Effector memory CD8-positive, alpha-beta T cell (primary cell): ENCODE results near the gene COL3A1.

Source experiments
- ATAC-seq: fragments of 150-1000 bp; cut with Tn5 transposase; replicated peaks from 2 replicates; pipeline ENCODE4 v1.10.0; 2021; ENCODE audit warnings: mild to moderate bottlenecking, moderate library complexity
- DNase-seq, 3 experiments: peaks; one replicate each; pipeline ENCODE4 v3.0.0; 2021
- H3K27ac Mint-ChIP-seq, 2 donors: one replicate each; pipeline ENCODE4 v1.8.0; 2022; ENCODE audit warnings: mild to moderate bottlenecking in 2 of 2, mixed read lengths in 2 of 2, moderate library complexity in 2 of 2
- H3K27me3 Mint-ChIP-seq, 2 donors: one replicate each; pipeline ENCODE4 v1.8.0; 2022; ENCODE audit warnings: mixed read lengths in 2 of 2
- H3K36me3 Mint-ChIP-seq: one replicate; pipeline ENCODE4 v1.8.0; 2022; ENCODE audit warnings: mild to moderate bottlenecking, moderate library complexity, mixed read lengths; ENCODE audit not compliant: insufficient read depth
- H3K4me1 Mint-ChIP-seq, 2 donors: one replicate each; pipeline ENCODE4 v1.8.0; 2022; ENCODE audit warnings: low read depth in 2 of 2, mixed read lengths in 2 of 2
- H3K4me3 Mint-ChIP-seq, 2 donors: one replicate each; pipeline ENCODE4 v1.8.0; 2022; ENCODE audit warnings: mild to moderate bottlenecking in 2 of 2, mixed read lengths in 2 of 2, moderate library complexity in 2 of 2
- H3K9me3 Mint-ChIP-seq, 2 donors: one replicate each; pipeline ENCODE4 v1.8.0; 2022; ENCODE audit warnings: mixed read lengths in 2 of 2

COL3A1 gene

DNA sequence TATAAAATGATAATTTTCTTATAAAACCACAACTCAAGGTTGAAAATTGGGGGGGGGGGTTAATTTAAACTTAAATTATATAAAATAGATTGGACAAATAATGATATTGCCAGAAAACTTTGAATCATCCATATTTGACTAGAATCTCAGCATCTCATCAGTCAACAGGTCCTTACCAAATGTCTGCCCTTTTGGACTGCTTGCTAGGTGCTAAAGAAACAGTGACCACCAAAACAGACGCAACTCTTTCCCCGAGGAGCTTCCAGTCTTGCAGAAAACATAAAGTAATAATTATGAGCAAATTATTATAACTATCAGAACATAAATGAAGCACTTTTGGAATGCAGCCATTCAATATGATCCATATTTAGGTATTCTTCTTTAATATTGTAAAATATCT is 8.6 kb upstream of the COL3A1 start:
- Mint-ChIP-seq H3K4me1 (no peaks in the 10 kb centered on the region), H3K27me3 (no peaks in the 10 kb centered on the region), H3K36me3 (no peaks in the 10 kb centered on the region), H3K27ac (no peak overlapping the region), H3K9me3 (no peaks in the 10 kb centered on the region), H3K4me3 (no peak overlapping the region)
- ATAC-seq (no peak), DNase-seq (no peak)

DNA sequence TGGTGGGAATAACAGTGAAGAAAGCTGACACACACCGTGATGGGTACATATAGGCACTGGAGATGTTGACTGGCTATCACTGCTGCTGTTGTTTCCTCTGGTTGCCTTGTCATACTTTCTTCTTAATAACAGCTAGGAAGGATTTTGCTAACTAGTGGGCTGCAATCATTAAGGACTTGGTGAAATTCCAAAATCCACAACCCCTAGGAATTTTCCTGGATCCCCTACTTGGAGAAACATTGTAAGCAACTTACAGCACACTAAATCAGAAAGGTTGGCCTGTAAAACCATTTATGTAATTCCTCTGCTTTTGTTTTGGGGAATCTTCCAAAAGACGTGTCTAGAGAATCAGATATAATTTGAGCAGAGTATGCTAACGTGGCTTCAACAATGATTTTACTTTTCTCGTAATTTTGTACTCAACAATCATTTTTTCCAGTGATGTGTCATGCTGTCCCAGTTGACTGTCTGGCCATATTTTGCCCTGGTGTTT is 8.0 kb upstream of the COL3A1 start:
- no peaks in the 10 kb centered on the region for H3K4me1 Mint-ChIP-seq
- H3K9me3 Mint-ChIP-seq = no peaks in the 10 kb centered on the region
- no peak for DNase-seq
- H3K36me3 Mint-ChIP-seq = no peaks in the 10 kb centered on the region
- H3K27ac Mint-ChIP-seq = no peak overlapping the region
- no peaks in the 10 kb centered on the region for H3K27me3 Mint-ChIP-seq
- ATAC-seq = no peak
- no peak overlapping the region for H3K4me3 Mint-ChIP-seq

GRCh38 chr2:188966728-188967440 is 7.3 kb upstream of the COL3A1 start:
- H3K27ac Mint-ChIP-seq = no peak overlapping the region
- DNase-seq (no peak), ATAC-seq (no peak)
- H3K4me3 Mint-ChIP-seq = no peak overlapping the region
- no peaks in the 10 kb centered on the region for H3K36me3 Mint-ChIP-seq
- H3K4me1 Mint-ChIP-seq = no peaks in the 10 kb centered on the region
- no peaks in the 10 kb centered on the region for H3K27me3 Mint-ChIP-seq
- no peaks in the 10 kb centered on the region for H3K9me3 Mint-ChIP-seq

DNA sequence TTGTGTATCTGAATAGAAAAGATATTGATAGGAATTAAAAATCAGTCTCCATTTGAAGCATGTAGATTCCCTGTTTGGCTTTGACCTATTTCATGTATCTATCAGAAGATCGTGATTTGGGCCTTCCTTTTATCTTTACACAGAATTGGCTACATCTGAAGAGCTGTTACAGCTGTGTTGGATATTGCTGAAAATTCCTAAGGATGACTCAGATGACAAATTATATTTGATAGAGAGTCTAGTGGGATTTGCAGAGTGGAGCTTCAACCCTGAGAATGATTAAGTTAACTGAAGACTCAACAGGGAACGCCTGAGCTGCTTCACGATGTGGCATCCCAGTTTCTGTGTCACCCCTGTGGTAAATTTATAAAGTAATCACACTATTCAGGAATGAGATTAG is 4.9 kb upstream of the COL3A1 start:
- DNase-seq (no peak), ATAC-seq (no peak)
- H3K36me3 Mint-ChIP-seq = no peaks in the 10 kb centered on the region
- H3K27me3 Mint-ChIP-seq = no peaks in the 10 kb centered on the region
- H3K9me3 Mint-ChIP-seq = peaks cover 0 to 2% of the 10 kb centered on the region in 2 donors
- no peak overlapping the region for H3K27ac Mint-ChIP-seq
- H3K4me1 Mint-ChIP-seq = no peaks in the 10 kb centered on the region
- no peak overlapping the region for H3K4me3 Mint-ChIP-seq

GRCh38 chr2:188969651-188970050 is 4.5 kb upstream of the COL3A1 start:
- DNase-seq (no peak), ATAC-seq (no peak)
- Mint-ChIP-seq H3K36me3 (no peaks in the 10 kb centered on the region), H3K4me1 (no peaks in the 10 kb centered on the region), H3K27ac (no peak overlapping the region), H3K4me3 (no peak overlapping the region), H3K9me3 (peaks cover 0 to 2% of the 10 kb centered on the region in 2 donors), H3K27me3 (no peaks in the 10 kb centered on the region)

- no peak overlapping the region for H3K4me3 Mint-ChIP-seq
These were observed 4.0 kb upstream of the COL3A1 start for GRCh38 chr2:188970211-188970610.

DNA sequence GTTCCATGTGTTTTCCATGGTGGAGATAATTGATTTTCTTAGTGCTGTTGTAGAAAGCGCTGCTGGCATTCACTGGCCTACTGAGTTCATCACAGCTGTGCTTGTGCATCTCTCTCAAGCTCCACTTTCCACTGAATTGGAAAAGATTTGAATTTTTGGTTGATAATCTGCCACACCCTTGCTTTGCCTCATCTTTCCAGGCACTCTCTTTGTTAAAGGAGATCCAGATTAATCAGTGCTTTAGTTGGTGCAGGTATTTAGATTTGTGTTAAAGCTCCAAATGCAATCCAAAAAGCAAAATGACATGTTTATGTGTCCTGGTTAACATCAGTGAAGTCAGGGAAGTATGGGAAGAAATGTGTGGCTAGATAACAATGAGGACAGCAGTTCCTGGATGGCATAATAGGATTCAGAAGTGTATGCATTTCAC is 2.7 kb upstream of the COL3A1 start:
- Mint-ChIP-seq H3K9me3 (peaks cover 0 to 4% of the 10 kb centered on the region in 2 donors), H3K4me1 (no peaks in the 10 kb centered on the region), H3K27ac (no peak overlapping the region), H3K36me3 (no peaks in the 10 kb centered on the region), H3K27me3 (no peaks in the 10 kb centered on the region), H3K4me3 (no peak overlapping the region)
- no peak for ATAC-seq
- DNase-seq = no peak

More at GRCh38 chr2:188970211-188970610, 4.0 kb upstream of the COL3A1 start:
- DNase-seq = no peak
- Mint-ChIP-seq H3K27me3 (no peaks in the 10 kb centered on the region), H3K27ac (no peak overlapping the region), H3K36me3 (no peaks in the 10 kb centered on the region), H3K4me1 (no peaks in the 10 kb centered on the region), H3K9me3 (peaks cover 0 to 2% of the 10 kb centered on the region in 2 donors)
- ATAC-seq = no peak

DNA sequence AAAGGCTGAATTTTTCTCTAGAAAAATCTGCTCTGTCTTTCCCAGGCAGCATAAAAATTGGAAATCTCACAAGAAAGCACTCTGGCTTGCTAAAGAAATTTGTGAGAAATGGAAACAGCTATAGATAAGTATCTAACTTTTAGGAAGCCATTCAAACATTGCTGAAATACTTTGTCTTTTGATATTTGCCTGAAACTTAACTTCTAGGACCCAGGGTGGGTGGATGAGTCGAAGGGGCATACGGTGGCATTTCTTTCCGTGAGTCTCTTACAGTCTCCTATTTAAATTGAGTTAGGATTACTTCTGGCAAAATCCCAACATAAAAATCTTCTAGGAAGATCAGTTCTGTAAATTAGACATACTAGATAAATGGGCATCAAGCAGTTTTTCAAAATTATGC is 532 bp upstream of the COL3A1 start:
- no peak overlapping the region for H3K27ac Mint-ChIP-seq
- ATAC-seq = no peak
- no peaks in the 10 kb centered on the region for H3K27me3 Mint-ChIP-seq
- H3K9me3 Mint-ChIP-seq = peaks cover 0 to 4% of the 10 kb centered on the region in 2 donors
- DNase-seq = no peak
- no peak overlapping the region for H3K4me3 Mint-ChIP-seq
- no peaks in the 10 kb centered on the region for H3K4me1 Mint-ChIP-seq
- no peaks in the 10 kb centered on the region for H3K36me3 Mint-ChIP-seq

GRCh38 chr2:188975497-188976102 is 1.4 kb downstream of the COL3A1 start:
- no peaks in the 10 kb centered on the region for H3K36me3 Mint-ChIP-seq
- ATAC-seq = no peak
- peaks cover 0 to 4% of the 10 kb centered on the region in 2 donors for H3K9me3 Mint-ChIP-seq
- no peak overlapping the region for H3K27ac Mint-ChIP-seq
- H3K27me3 Mint-ChIP-seq = no peaks in the 10 kb centered on the region
- no peak for DNase-seq
- H3K4me1 Mint-ChIP-seq = no peaks in the 10 kb centered on the region
- H3K4me3 Mint-ChIP-seq = no peak overlapping the region

GRCh38 chr2:188976545-188977268 is 2.5 kb downstream of the COL3A1 start:
- DNase-seq (no peak), ATAC-seq (no peak)
- H3K27me3 Mint-ChIP-seq = no peaks in the 10 kb centered on the region
- no peaks in the 10 kb centered on the region for H3K36me3 Mint-ChIP-seq
- no peaks in the 10 kb centered on the region for H3K4me1 Mint-ChIP-seq
- no peak overlapping the region for H3K4me3 Mint-ChIP-seq
- H3K9me3 Mint-ChIP-seq = peaks cover 0 to 4% of the 10 kb centered on the region in 2 donors
- H3K27ac Mint-ChIP-seq = no peak overlapping the region

DNA sequence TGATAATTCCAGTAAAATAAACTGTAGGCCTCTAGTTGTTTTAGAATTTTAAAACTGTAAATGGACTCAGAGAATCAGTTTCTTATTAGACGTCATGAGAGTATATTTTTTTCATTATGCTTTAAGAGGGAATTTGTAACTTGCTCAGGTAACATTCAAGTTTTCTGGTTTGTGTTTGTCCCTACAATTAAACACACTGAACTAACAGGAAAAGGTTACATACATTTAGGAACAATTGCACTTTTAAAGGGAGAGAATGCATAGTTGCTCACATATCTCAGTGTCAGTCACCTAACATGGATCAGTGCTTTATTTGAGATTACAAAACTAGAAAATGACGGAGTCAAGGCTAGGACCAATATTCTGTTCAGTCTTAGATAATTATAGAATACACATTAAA is 3.1 kb downstream of the COL3A1 start:
- DNase-seq (no peak), ATAC-seq (no peak)
- H3K27me3 Mint-ChIP-seq = no peaks in the 10 kb centered on the region
- no peak overlapping the region for H3K4me3 Mint-ChIP-seq
- H3K4me1 Mint-ChIP-seq = no peaks in the 10 kb centered on the region
- H3K9me3 Mint-ChIP-seq = peaks cover 0 to 3% of the 10 kb centered on the region in 2 donors
- H3K36me3 Mint-ChIP-seq = no peaks in the 10 kb centered on the region
- no peak overlapping the region for H3K27ac Mint-ChIP-seq

GRCh38 chr2:188978291-188979081 is 4.3 kb downstream of the COL3A1 start:
- no peaks in the 10 kb centered on the region for H3K27me3 Mint-ChIP-seq
- H3K4me1 Mint-ChIP-seq = no peaks in the 10 kb centered on the region
- H3K4me3 Mint-ChIP-seq = no peak overlapping the region
- DNase-seq (no peak), ATAC-seq (no peak)
- no peak overlapping the region for H3K27ac Mint-ChIP-seq
- peaks cover 0 to 1% of the 10 kb centered on the region in 2 donors for H3K9me3 Mint-ChIP-seq
- no peaks in the 10 kb centered on the region for H3K36me3 Mint-ChIP-seq
